Endodermal cell (in vitro differentiated cells): ENCODE data around the gene CEP164. TPM values are rescaled to one million over a fixed set of nuclear protein-coding genes. Genes with fewer than 3 reads are reported as not detected.

ENCODE experiments used
- DNase-seq: peaks from one replicate; pipeline ENCODE4 v3.0.0-alpha.2; 2017
- H3K27ac ChIP-seq: 2 replicates; pipeline ENCODE4 v1.5.1; 2013; ENCODE audit warnings: mild to moderate bottlenecking, low read depth, low read length, moderate library complexity
- H3K27me3 ChIP-seq: 2 replicates; pipeline ENCODE4 v1.6.1; 2013; ENCODE audit warnings: mild to moderate bottlenecking, low read length, moderate library complexity; ENCODE audit not compliant: insufficient read depth, control insufficient read depth, poor library complexity, severe bottlenecking
- H3K36me3 ChIP-seq: 2 replicates; pipeline ENCODE4 v1.7.0; 2013; ENCODE audit warnings: mild to moderate bottlenecking, low read length, moderate library complexity; ENCODE audit not compliant: control insufficient read depth, insufficient read depth
- H3K4me1 ChIP-seq: one replicate; pipeline ENCODE4 v1.7.0; 2013; ENCODE audit warnings: low read length; ENCODE audit not compliant: control insufficient read depth, insufficient read depth
- H3K4me3 ChIP-seq: 2 replicates; pipeline ENCODE4 v1.5.1; 2013; ENCODE audit warnings: mild to moderate bottlenecking, low read length, moderate library complexity
- H3K9ac ChIP-seq: 2 replicates; pipeline ENCODE4 v1.6.1; 2013; ENCODE audit warnings: mild to moderate bottlenecking, low read length, moderate library complexity; ENCODE audit not compliant: poor library complexity, severe bottlenecking; ENCODE audit errors: extremely low read depth
- H3K9me3 ChIP-seq: 2 replicates; pipeline ENCODE4 v1.6.1; 2013; ENCODE audit warnings: mild to moderate bottlenecking, low read length, moderate library complexity; ENCODE audit not compliant: control insufficient read depth
- H3K27ac Mint-ChIP-seq: 2 replicates; pipeline ENCODE4 v1.8.0; 2020; ENCODE audit warnings: mixed read lengths
- H3K27me3 Mint-ChIP-seq: 2 replicates; pipeline ENCODE4 v1.8.0; 2021; ENCODE audit warnings: mild to moderate bottlenecking, mixed read lengths; ENCODE audit not compliant: insufficient read depth
- H3K36me3 Mint-ChIP-seq: 2 replicates; pipeline ENCODE4 v1.8.0; 2020; ENCODE audit warnings: low read depth, mixed read lengths
- H3K4me1 Mint-ChIP-seq: 2 replicates; pipeline ENCODE4 v1.8.0; 2020; ENCODE audit warnings: mixed read lengths
- H3K4me3 Mint-ChIP-seq: 2 replicates; pipeline ENCODE4 v1.8.0; 2020; ENCODE audit warnings: mild to moderate bottlenecking, moderate library complexity, mixed read lengths
- H3K9me3 Mint-ChIP-seq: 2 replicates; pipeline ENCODE4 v1.8.0; 2020; ENCODE audit warnings: mild to moderate bottlenecking, mixed read lengths
- WGBS, 2 experiments: methylation state at CpG; one replicate each; pipeline versions ENCODE4 v1.1.5 to v1.1.7; 2013; ENCODE audit warnings: missing lambda C conversion rate in 2 of 2, mixed read lengths in 1 of 2; ENCODE audit not compliant: insufficient coverage in 1 of 2, insufficient read length in 1 of 2; 5-methylcytosine and 5-hydroxymethylcytosine counted together
- total RNA-seq, 2 donors: library from RNA; stranded (reverse); fragmentation: NEBNext Ultra II Directional in 1 of 2; extraction: Animal tissue kit (Norgen Biotek cat#: 25700) in 1 of 2; gene quantifications; 2 replicates in 1 of 2; 3 replicates in 1 of 2; pipeline ENCODE4 v1.2.1, GENCODE V29; 2021
- TF ChIP-seq, protein P1 (sequence below): fragments of 200-600 bp; sonication (generic); conservative IDR thresholded peaks from 2 replicates; pipeline ENCODE4 v1.5.0; 2021; ENCODE audit warnings: antibody characterized with exemption, mild to moderate bottlenecking

The CEP164 gene
- total RNA-seq, 2 donors from 2014 or later: 32.7 to 33.6 TPM

DNA sequence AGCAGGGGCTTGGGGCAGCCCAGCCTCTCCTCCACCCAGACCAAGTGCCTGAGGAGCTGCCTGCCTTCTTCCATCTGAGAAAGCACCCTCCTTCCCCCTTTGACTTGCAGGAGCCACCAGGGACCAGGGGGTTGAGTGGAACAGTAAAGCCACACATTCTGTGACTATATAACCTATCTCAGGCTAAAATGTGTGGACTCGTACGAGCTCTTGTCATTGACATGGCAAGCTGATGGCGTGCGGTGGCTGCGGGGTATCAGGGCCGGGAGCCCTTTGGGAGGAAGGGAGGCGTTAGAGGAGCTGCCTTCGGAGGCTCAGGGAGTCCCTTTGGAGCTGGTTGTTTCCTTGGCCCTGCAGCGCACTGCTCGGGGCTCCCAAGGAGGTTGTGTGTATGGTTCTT, 84.5 kb downstream of the CEP164 start:
- TF ChIP-seq, protein P1, sequence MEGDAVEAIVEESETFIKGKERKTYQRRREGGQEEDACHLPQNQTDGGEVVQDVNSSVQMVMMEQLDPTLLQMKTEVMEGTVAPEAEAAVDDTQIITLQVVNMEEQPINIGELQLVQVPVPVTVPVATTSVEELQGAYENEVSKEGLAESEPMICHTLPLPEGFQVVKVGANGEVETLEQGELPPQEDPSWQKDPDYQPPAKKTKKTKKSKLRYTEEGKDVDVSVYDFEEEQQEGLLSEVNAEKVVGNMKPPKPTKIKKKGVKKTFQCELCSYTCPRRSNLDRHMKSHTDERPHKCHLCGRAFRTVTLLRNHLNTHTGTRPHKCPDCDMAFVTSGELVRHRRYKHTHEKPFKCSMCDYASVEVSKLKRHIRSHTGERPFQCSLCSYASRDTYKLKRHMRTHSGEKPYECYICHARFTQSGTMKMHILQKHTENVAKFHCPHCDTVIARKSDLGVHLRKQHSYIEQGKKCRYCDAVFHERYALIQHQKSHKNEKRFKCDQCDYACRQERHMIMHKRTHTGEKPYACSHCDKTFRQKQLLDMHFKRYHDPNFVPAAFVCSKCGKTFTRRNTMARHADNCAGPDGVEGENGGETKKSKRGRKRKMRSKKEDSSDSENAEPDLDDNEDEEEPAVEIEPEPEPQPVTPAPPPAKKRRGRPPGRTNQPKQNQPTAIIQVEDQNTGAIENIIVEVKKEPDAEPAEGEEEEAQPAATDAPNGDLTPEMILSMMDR: no peak
- H3K27me3 Mint-ChIP-seq: no peaks in the 10 kb centered on the region
- no peak overlapping the region for H3K4me3 Mint-ChIP-seq
- Histone ChIP-seq H3K36me3 (peaks cover 32% of the 10 kb centered on the region), H3K4me1 (peaks cover 10% of the 10 kb centered on the region), H3K27ac (no peak overlapping the region), H3K27me3 (no peaks in the 10 kb centered on the region), H3K9me3 (no peaks in the 10 kb centered on the region), H3K9ac (no peak overlapping the region), H3K4me3 (no peak overlapping the region)
- H3K9me3 Mint-ChIP-seq: peaks cover under 1% of the 10 kb centered on the region
- 85 to 100% methylated on average over 3 to 10 of the region's 10 CpGs for WGBS, 2 experiments
- H3K36me3 Mint-ChIP-seq: peaks cover 28% of the 10 kb centered on the region
- H3K27ac Mint-ChIP-seq: no peak overlapping the region
- DNase-seq: no peak
- peaks cover 29% of the 10 kb centered on the region for H3K4me1 Mint-ChIP-seq

DNA sequence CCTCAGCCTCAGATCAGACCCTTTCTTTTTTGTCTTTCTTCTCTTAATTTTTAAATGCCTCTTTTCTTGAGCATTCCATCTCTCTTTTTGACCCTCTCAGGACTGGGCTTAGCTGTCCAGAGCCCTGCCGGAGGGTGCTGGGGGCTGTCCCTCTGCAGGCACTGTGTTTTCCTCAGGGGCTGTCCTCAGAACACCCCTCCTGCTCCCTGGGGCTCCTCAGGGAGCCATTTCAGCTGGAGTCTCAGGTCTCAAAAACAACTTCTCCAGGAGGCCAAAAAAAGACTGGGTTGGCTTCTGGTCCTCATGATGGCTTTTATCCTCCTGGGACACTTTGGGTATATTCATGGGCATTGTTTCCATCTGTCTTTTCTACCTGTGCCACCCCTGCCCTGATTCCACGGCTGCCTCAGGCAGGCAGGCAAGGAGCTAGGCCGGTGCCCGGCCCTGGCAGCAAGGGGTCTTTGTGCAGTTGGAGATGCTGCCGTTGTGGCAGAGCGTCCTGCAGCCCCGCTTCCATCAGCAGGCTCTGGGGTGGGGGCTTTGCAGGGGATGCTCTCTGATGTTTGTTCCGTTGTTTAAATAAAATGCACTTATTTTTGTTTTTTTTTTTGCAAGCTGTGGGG, 85.1 kb downstream of the CEP164 start:
- no peak overlapping the region for H3K27ac ChIP-seq

DNA sequence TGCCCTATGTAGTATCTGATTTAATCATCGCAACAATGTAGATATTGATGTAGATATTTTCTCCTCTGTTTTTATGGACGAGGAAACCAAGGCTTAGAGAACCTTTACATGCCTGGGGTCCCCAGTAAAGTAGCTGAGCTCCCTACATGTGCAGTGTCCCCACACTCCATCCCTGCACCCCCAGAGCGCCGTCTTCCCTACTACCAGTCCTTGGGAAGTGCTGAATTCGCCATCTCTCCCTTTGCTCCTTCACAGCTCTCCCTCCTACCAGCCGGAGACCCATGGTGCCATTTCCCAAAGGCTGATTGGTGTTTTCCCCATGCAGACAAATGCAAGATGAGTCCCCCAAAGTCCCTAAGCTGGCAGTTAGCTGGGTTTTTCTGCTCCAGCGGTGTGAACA, 86.0 kb downstream of the CEP164 start:
- Mint-ChIP-seq H3K36me3 (peaks cover 17% of the 10 kb centered on the region), H3K4me3 (no peak overlapping the region)

More for the DNA sequence above, 85.1 kb downstream of the CEP164 start:
- no peak overlapping the region for H3K4me3 Mint-ChIP-seq
- no peaks in the 10 kb centered on the region for H3K27me3 Mint-ChIP-seq
- WGBS, 2 experiments: 93 to 96% methylated on average over 6 to 8 of the region's 8 CpGs
- no peaks in the 10 kb centered on the region for H3K9me3 Mint-ChIP-seq
- Histone ChIP-seq H3K4me1 (peaks cover 10% of the 10 kb centered on the region), H3K9me3 (no peaks in the 10 kb centered on the region), H3K36me3 (peaks cover 29% of the 10 kb centered on the region), H3K9ac (no peak overlapping the region), H3K27me3 (no peaks in the 10 kb centered on the region), H3K4me3 (no peak overlapping the region)
- no peak overlapping the region for H3K27ac Mint-ChIP-seq
- H3K4me1 Mint-ChIP-seq: peaks cover 33% of the 10 kb centered on the region
- TF ChIP-seq, protein P1: no peak
- H3K36me3 Mint-ChIP-seq: peaks cover 25% of the 10 kb centered on the region
- DNase-seq: peak; percentile 18

More for the DNA sequence above, 86.0 kb downstream of the CEP164 start:
- WGBS, 2 experiments: 93 to 100% methylated on average over 6 to 7 of the region's 7 CpGs
- H3K4me3 ChIP-seq: no peak overlapping the region
- no peaks in the 10 kb centered on the region for H3K27me3 ChIP-seq
- peaks cover 22% of the 10 kb centered on the region for H3K36me3 ChIP-seq
- H3K9ac ChIP-seq: no peak overlapping the region
- Mint-ChIP-seq H3K4me1 (peaks cover 33% of the 10 kb centered on the region), H3K27ac (no peak overlapping the region), H3K27me3 (no peaks in the 10 kb centered on the region), H3K9me3 (no peaks in the 10 kb centered on the region)
- H3K4me1 ChIP-seq: peaks cover 10% of the 10 kb centered on the region
- TF ChIP-seq, protein P1: no peak
- H3K9me3 ChIP-seq: no peaks in the 10 kb centered on the region
- DNase-seq: peak; percentile 22
- H3K27ac ChIP-seq: no peak overlapping the region
